Endothelial cell of umbilical vein (primary cell): ENCODE measurements around the gene ZNF423. TPM values are rescaled to one million over a fixed set of nuclear protein-coding genes. Genes with fewer than 3 reads are reported as not detected.

ENCODE experiments used
- BruUV-seq: library from RNA; stranded (reverse); fragments of 400-500 nt; replicated peaks from 2 replicates; lab custom pipeline; 2021; lab: Mats Ljungman, UMichigan
- CTCF ChIA-PET: fragments of 300-600, 350-600 bp; sonication (Branson Sonifier 250); formaldehyde crosslinking; loops from one replicate; lab custom pipeline; 2021; ENCODE audit warnings: antibody characterized with exemption, inconsistent platforms; lab: Charles Lee
- POLR2A ChIA-PET: fragments of 300-600, 350-600 bp; sonication (Branson Sonifier 250); formaldehyde crosslinking; loops from one replicate; lab custom pipeline; 2021; ENCODE audit warnings: antibody characterized with exemption, inconsistent platforms; lab: Charles Lee
- DNase-seq: peaks from one replicate; pipeline ENCODE4 v3.0.0-alpha.2; 2011; ENCODE audit warnings: low read depth, low spot score
- FAIRE-seq: peaks from 2 replicates; lab custom pipeline; 2011; peaks lifted over from hg19 to GRCh38; lab: Jason Lieb, UNC
- H2AFZ ChIP-seq: 2 replicates; pipeline ENCODE4 v1.6.0; 2012; ENCODE audit warnings: low read depth, low read length, control low read depth, inconsistent platforms
- H3K27ac ChIP-seq: 2 replicates; pipeline ENCODE4 v1.5.1; 2011; ENCODE audit warnings: low read depth, mild to moderate bottlenecking, control low read depth, low read length, moderate library complexity; ENCODE audit not compliant: insufficient read depth
- H3K27me3 ChIP-seq, 2 experiments: 2 replicates each; pipeline versions ENCODE4 v1.6.0 to v1.6.1; 2011; ENCODE audit warnings: low read length in 2 of 2, mixed read lengths in 1 of 2; ENCODE audit not compliant: control insufficient read depth in 2 of 2, insufficient read depth in 2 of 2
- H3K36me3 ChIP-seq, 2 experiments: 2 replicates in 1 of 2; 3 replicates in 1 of 2; pipeline ENCODE4 v1.5.1; 2011; ENCODE audit warnings: low read length in 2 of 2, mild to moderate bottlenecking in 1 of 2, moderate library complexity in 1 of 2; ENCODE audit not compliant: control insufficient read depth in 2 of 2, insufficient read depth in 2 of 2; ENCODE audit errors: extremely low read depth in 1 of 2
- H3K4me1 ChIP-seq: 3 replicates; pipeline ENCODE4 v1.5.1; 2011; ENCODE audit warnings: mild to moderate bottlenecking, low read length; ENCODE audit not compliant: control insufficient read depth, insufficient read depth; ENCODE audit errors: extremely low read depth
- H3K4me2 ChIP-seq: 2 replicates; pipeline ENCODE4 v1.6.1; 2011; ENCODE audit warnings: low read length, control low read depth, mixed read lengths; ENCODE audit not compliant: insufficient read depth
- H3K4me3 ChIP-seq, 3 experiments: fragments of 200-600 bp in 1 of 3; sonication (generic), shearing (Covaris generic) in 1 of 3; replicated peaks in 1 of 3; 2 replicates each; pipeline ENCODE4 v1.5.1; 2011 to 2016; ENCODE audit warnings: control low read depth in 3 of 3, low read length in 3 of 3, mild to moderate bottlenecking in 2 of 3, inconsistent platforms in 1 of 3, low read depth in 1 of 3, moderate library complexity in 1 of 3; ENCODE audit not compliant: insufficient read depth in 1 of 3
- H3K79me2 ChIP-seq: 2 replicates; pipeline ENCODE4 v1.6.0; 2012; ENCODE audit warnings: low read length, inconsistent platforms; ENCODE audit not compliant: control insufficient read depth, insufficient read depth
- H3K9ac ChIP-seq: replicated peaks from 2 replicates; pipeline ENCODE3; 2011; ENCODE audit warnings: low read length, control low read depth; ENCODE audit not compliant: insufficient read depth; ENCODE audit errors: extremely low read depth
- H3K9me1 ChIP-seq: replicated peaks from 3 replicates; pipeline ENCODE4 v1.6.0; 2011; ENCODE audit warnings: mild to moderate bottlenecking, low read length; ENCODE audit not compliant: control insufficient read depth, insufficient read depth; ENCODE audit errors: extremely low read depth
- H3K9me3 ChIP-seq: replicated peaks from 2 replicates; pipeline ENCODE4 v1.5.1; 2012; ENCODE audit warnings: low read length, inconsistent platforms; ENCODE audit not compliant: control insufficient read depth, insufficient read depth
- H4K20me1 ChIP-seq: replicated peaks from 2 replicates; pipeline ENCODE3; 2011; ENCODE audit warnings: mild to moderate bottlenecking, low read length; ENCODE audit not compliant: control insufficient read depth, insufficient read depth; ENCODE audit errors: extremely low read depth
- CTCF ChIP-seq, 2 donors: IDR thresholded peaks; 1 replicate in 1 of 2; 2 replicates in 1 of 2; pipeline ENCODE4 v1.5.1; 2011; ENCODE audit warnings: low read length in 2 of 2, mild to moderate bottlenecking in 2 of 2, moderate library complexity in 2 of 2, control low read depth in 1 of 2, inconsistent platforms in 1 of 2, low read depth in 1 of 2; ENCODE audit not compliant: insufficient read depth in 1 of 2; ENCODE audit errors: extremely low read depth in 1 of 2
- EZH2 ChIP-seq: IDR thresholded peaks from 2 replicates; pipeline ENCODE4 v1.6.1; 2012; ENCODE audit warnings: borderline replicate concordance, low read depth, mild to moderate bottlenecking, moderate library complexity, low read length, inconsistent platforms; ENCODE audit not compliant: severe bottlenecking
- FOS ChIP-seq: IDR thresholded peaks from 2 replicates; pipeline ENCODE4 v1.6.1; 2011; ENCODE audit warnings: mild to moderate bottlenecking, low read length, moderate library complexity, borderline replicate concordance; ENCODE audit not compliant: insufficient read depth
- GATA2 ChIP-seq: IDR thresholded peaks from 2 replicates; pipeline ENCODE4 v1.7.0; 2011; ENCODE audit warnings: low read depth, mild to moderate bottlenecking, moderate library complexity, mixed read lengths, low read length; ENCODE audit not compliant: insufficient read length, insufficient read depth
- JUN ChIP-seq: IDR thresholded peaks from 2 replicates; pipeline ENCODE4 v1.6.1; 2011; ENCODE audit warnings: borderline replicate concordance, low read depth; ENCODE audit not compliant: insufficient read length, insufficient read depth
- MAX ChIP-seq: IDR thresholded peaks from 2 replicates; pipeline ENCODE4 v1.6.1; 2011; ENCODE audit not compliant: insufficient read depth, insufficient read length
- POLR2A ChIP-seq: IDR thresholded peaks from 2 replicates; pipeline ENCODE4 v1.6.1; 2012; ENCODE audit warnings: low read depth, mild to moderate bottlenecking, control low read depth, low read length
- POLR2AphosphoS5 ChIP-seq: IDR thresholded peaks from 2 replicates; pipeline ENCODE4 v1.6.1; 2012; ENCODE audit warnings: low read depth, mild to moderate bottlenecking, control low read depth, low read length, moderate library complexity; ENCODE audit not compliant: insufficient read depth
- dilution Hi-C: fragments of 300-500 bp; cut with MboI; formaldehyde crosslinking; loops from one replicate; pipeline ENCODE4 v1.15.0; 2019; ENCODE audit warnings: low sequenced_read_pairs; ENCODE audit not compliant: extremely low pct_ligation_motif_present
- intact Hi-C: fragments of 100-400 bp; cut with micrococcal nuclease; formaldehyde crosslinking; loops from one replicate; pipeline ENCODE4 v1.10.0; 2022
- polyA plus RNA-seq, 4 experiments: library from polyadenylated mRNA; depleted of rRNA in 3 of 4; stranded (reverse) in 3 of 4; unstranded in 1 of 4; fragments of >200 nt; gene quantifications; 2 replicates each; pipeline versions ENCODE4 v1.2.1 to v1.2.3, GENCODE V29; 2011 to 2012; ENCODE audit warnings: missing spikeins in 1 of 4
- total RNA-seq: library from RNA; stranded (reverse); gene quantifications from 2 replicates; pipeline ENCODE4 v1.2.3, GENCODE V29; 2021

Gene ZNF423
- total and polyA plus RNA-seq, 2 donors (not counting 3 experiments of a cell fraction or from before 2014, with no cell fraction given), result 2.2 to 8.1 TPM

GRCh38 chr16:49583911-49584310, 272.0 kb downstream of the ZNF423 start:
- Histone ChIP-seq H3K36me3 (no peaks in the 10 kb centered on the region), H3K27ac (no peak overlapping the region), H3K4me1 (no peaks in the 10 kb centered on the region), H3K4me3 (no peak overlapping the region), H3K9ac (no peak overlapping the region), H3K9me3 (no peaks in the 10 kb centered on the region), H3K4me2 (no peak overlapping the region), H3K9me1 (no peaks in the 10 kb centered on the region), H3K27me3 (no peaks in the 10 kb centered on the region), H4K20me1 (no peaks in the 10 kb centered on the region), H2AFZ (no peak overlapping the region), H3K79me2 (no peaks in the 10 kb centered on the region)
- dilution Hi-C loops (no loop called here), intact Hi-C loops (no loop called here)
- TF ChIP-seq GATA2 (no peak), MAX (no peak), POLR2AphosphoS5 (no peak), JUN (no peak), FOS (no peak), CTCF (IDR thresholded peaks at IDR 0.05; ENCODE audit: extremely low read depth in 1 of 2, insufficient read depth in 1 of 2, low read depth in 1 of 2, low read length in 2 of 2) (no peak), EZH2 (no peak), POLR2A (no peak)
- DNase-seq, result no peak
- ChIA-PET CTCF (interaction anchor here (1.5 to 2.0 kb wide), 2 partner anchors 9 to 12 kb away, joined by 5 to 11 read pairs; no protein-coding TSS in a partner anchor), POLR2A (no interaction called here)
- BruUV-seq, result no TSS peak
- FAIRE-seq, result no peak
